ENCODE measurements around the gene EPM2AIP1. TPM values are rescaled to one million over a fixed set of nuclear protein-coding genes. Genes with fewer than 3 reads are reported as not detected.

Gene EPM2AIP1
- total and polyA plus RNA-seq, 2 of the 8 experiments (the other 6 are each of a cell fraction or from before 2014, with no cell fraction given) = 6.6 to 9.0 TPM

DNA sequence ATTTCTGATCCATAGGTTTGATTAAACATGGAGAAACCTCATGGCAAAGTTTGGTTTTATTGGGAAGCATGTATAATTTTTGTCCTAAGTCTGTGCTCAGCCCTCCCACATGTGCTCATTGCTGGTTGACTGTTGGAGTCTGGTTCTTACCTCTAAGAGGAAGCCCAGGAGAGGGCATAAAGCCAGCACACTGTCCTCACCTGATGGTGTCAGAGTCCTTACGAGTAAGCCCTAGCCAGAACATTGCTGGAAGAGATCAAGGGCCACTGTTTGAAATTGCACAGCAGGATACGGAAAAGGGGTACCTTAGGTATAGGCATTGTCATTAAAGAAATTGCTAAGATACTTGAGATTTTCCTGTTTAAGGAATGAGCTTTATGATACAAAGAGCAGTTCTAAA, 21.7 kb upstream of the EPM2AIP1 start:
- TF ChIP-seq EP300 (IDR thresholded peaks at IDR 0.05; ENCODE audit: borderline replicate concordance in 1 of 2, low read depth in 2 of 2, low read length in 2 of 2) = no peak
- TF ChIP-seq TBP (IDR thresholded peaks at IDR 0.05; ENCODE audit: low read depth, low read length) = no peak
- TF ChIP-seq BCL11A (IDR thresholded peaks at IDR 0.05; ENCODE audit: low read depth in 2 of 2, low read length in 2 of 2) = no peak
- no peak for TF ChIP-seq POLR2A (IDR thresholded peaks at IDR 0.05; ENCODE audit: control extremely low read depth in 1 of 2, low read depth in 2 of 2, low read length in 2 of 2)
- TF ChIP-seq JUND (IDR thresholded peaks at IDR 0.05; ENCODE audit: low read length) = no peak
- no peak for TF ChIP-seq SIN3A (conservative IDR thresholded peaks at IDR 0.05 in 1 of 2, IDR thresholded peaks at IDR 0.05 in 1 of 2; ENCODE audit: low read depth in 1 of 2, low read length in 2 of 2)
- TF ChIP-seq FOSL1 (IDR thresholded peaks at IDR 0.05; ENCODE audit: insufficient read depth, low read depth, low read length) = no peak
- Histone ChIP-seq H3K18ac (ENCODE audit: extremely low read depth, low read length) (no peak overlapping the region), H3K9ac (replicated peaks in 1 of 4; ENCODE audit: extremely low read depth in 1 of 4, low read depth in 3 of 4, low read length in 3 of 4) (no peak overlapping the region), H3K79me1 (ENCODE audit: low read depth, low read length) (no peaks in the 10 kb centered on the region), H3K27me3 (replicated peaks in 1 of 4; ENCODE audit: control insufficient read depth in 3 of 4, extremely low read depth in 1 of 4, insufficient read depth in 3 of 4, low read length in 3 of 4) (no peaks in the 10 kb centered on the region), H2BK12ac (ENCODE audit: low read depth, low read length) (no peak overlapping the region), H4K91ac (replicated peaks; ENCODE audit: insufficient read length, low read length) (no peak overlapping the region), H3K56ac (replicated peaks; ENCODE audit: insufficient read length, low read depth, low read length) (no peak overlapping the region), H3K4ac (replicated peaks; ENCODE audit: insufficient read length, low read depth, low read length) (no peak overlapping the region), H2BK20ac (ENCODE audit: low read length) (no peak overlapping the region), H2BK5ac (ENCODE audit: low read depth, low read length) (no peak overlapping the region), H3K9me3 (ENCODE audit: insufficient read depth in 2 of 2, low read depth in 1 of 2, low read length in 1 of 2) (no peaks in the 10 kb centered on the region), H3K4me2 (ENCODE audit: insufficient read depth in 1 of 2, low read depth in 2 of 2, low read length in 2 of 2) (no peak overlapping the region), H3K23ac (ENCODE audit: insufficient read length) (no peak overlapping the region), H4K5ac (ENCODE audit: insufficient read length, low read depth, low read length) (no peak overlapping the region), H3K14ac (ENCODE audit: insufficient read length) (no peak overlapping the region), H3K79me2 (ENCODE audit: control insufficient read depth in 1 of 2, insufficient read depth in 2 of 2, low read length in 2 of 2) (no peaks in the 10 kb centered on the region), H3K36me3 (ENCODE audit: control insufficient read depth in 2 of 4, insufficient read depth in 4 of 4, low read length in 3 of 4) (peaks cover 10 to 61% (median 54%) of the 10 kb centered on the region in 4 experiments), H3K23me2 (ENCODE audit: low read depth, low read length) (no peaks in the 10 kb centered on the region; the same call in 1 of the 2 replicates), H2BK15ac (ENCODE audit: low read length) (no peak overlapping the region), H2BK120ac (replicated peaks; ENCODE audit: low read depth, low read length) (no peak overlapping the region), H3K4me1 (replicated peaks in 1 of 4; ENCODE audit: control insufficient read depth in 3 of 4, insufficient read depth in 4 of 4, low read length in 3 of 4) (no peaks in the 10 kb centered on the region; a peak in 1 of 7 replicates), H4K20me1 (replicated peaks in 1 of 2; ENCODE audit: control insufficient read depth in 1 of 2, insufficient read depth in 2 of 2, low read length in 2 of 2) (peaks cover 0 to 2% of the 10 kb centered on the region in 2 experiments), H3K27ac (ENCODE audit: low read depth, low read length) (no peak overlapping the region), H4K8ac (ENCODE audit: extremely low read depth, insufficient read depth, low read length) (no peak overlapping the region), H2AK5ac (ENCODE audit: low read depth, low read length) (no peak overlapping the region), H2AFZ (ENCODE audit: low read length) (no peak overlapping the region), H3K4me3 (ENCODE audit: extremely low read depth in 1 of 4, insufficient read depth in 2 of 4, low read depth in 3 of 4, low read length in 4 of 4) (no peak overlapping the region)
- POLR2A ChIA-PET (ENCODE audit: partially characterized antibody) = no interaction called here
- no peak for DNase-seq (ENCODE audit: low read depth in 1 of 2, low spot score in 2 of 2)
- CTCF ChIA-PET (ENCODE audit: partially characterized antibody) = no interaction called here
- 94% methylated on average over 2 of the region's 2 CpGs; no CpG with 5 or more reads in 1 of the 2 experiments for WGBS, 2 experiments (ENCODE audit: extremely low coverage in 1 of 2, insufficient coverage in 1 of 2, insufficient read length in 1 of 2, insufficient replicate concordance in 2 of 2, low coverage in 1 of 2, low lambda C conversion rate in 2 of 2, missing lambda C conversion rate in 1 of 2)
- no peak for FAIRE-seq
